HG03571 (cell line): ENCODE data around the gene TTF2.

Source experiments
- ATAC-seq: cut with Tn5 transposase; IDR thresholded peaks from one replicate; pipeline ENCODE4 v1.9.1; 2021; ENCODE audit not compliant: unreplicated experiment

The TTF2 gene

DNA sequence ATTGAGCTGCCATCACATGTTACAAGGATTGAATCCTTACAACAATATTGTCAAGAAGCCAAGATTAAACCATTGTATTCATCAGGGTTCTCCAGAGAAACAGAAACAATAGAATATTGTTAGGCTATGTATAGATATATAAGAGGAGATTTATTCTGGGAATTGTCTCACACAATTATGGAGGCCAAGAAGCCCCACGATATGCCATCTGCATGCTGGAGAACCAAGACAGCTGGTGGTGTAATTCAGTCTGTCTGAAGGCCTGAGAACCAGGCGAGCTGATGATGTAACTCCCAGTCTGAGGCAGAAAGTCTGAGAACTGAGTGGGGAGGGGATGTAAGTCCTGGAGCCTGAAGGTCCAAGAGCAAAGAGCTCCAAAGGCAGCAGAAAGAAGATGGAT lies 14.5 kb upstream of the TTF2 start:
- no peak for ATAC-seq

DNA sequence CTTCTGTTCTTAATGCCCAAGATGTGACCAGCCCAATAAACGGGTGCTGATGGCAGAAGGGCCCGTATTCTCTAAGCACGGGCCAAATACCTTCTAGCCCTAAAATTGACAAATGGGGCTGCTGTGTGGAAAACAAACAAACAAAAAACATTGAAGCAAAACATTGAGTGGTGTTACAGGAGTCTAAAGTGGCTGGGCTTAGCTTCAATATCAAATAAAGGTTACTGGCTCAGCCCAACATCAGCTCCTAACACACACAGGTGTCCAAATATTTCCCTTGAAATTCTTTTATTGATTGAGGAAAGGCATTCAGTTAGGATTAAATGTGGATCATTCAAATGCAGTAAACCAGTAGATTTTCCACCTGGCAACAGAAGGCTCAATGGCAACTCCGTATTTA lies 13.3 kb upstream of the TTF2 start:
- ATAC-seq, result no peak

DNA sequence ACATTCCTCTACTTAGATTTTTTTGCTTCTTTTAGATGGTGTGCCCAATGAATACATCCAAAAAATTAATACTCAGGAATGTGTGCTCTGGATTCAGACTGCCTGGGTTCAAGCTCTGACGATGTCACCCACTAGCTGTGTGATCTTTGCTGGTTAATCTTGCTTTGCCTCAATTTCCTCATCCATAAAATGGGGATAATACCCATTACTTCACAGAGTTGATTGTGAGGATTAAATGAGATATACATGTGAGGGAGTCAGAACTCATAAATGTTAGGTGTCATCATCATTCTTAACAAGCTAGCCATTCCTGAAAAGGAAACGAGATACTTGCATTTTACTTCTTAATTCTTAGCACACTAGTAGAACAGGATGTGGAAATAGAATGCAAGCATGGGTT lies 12.9 kb upstream of the TTF2 start:
- ATAC-seq, result no peak

DNA sequence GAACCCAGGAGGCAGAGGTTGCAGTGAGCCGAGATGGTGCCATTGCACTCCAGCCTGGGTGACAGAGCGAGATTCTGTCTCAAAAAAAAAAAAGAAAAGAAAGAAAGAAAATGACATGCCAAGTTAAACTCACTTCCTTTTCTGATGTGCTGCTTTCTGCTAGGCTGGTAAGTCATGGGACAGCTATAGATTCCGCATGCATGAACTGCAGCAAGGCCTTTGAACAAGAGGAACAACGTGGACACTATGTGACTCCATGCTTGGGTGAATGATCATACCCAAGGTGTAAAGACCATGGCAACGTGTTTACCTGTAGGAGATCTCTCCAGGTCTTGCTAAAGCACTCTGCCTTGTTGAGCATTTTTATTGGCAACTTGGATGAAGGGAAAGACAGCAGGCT lies 10.3 kb upstream of the TTF2 start:
- ATAC-seq, result no peak

DNA sequence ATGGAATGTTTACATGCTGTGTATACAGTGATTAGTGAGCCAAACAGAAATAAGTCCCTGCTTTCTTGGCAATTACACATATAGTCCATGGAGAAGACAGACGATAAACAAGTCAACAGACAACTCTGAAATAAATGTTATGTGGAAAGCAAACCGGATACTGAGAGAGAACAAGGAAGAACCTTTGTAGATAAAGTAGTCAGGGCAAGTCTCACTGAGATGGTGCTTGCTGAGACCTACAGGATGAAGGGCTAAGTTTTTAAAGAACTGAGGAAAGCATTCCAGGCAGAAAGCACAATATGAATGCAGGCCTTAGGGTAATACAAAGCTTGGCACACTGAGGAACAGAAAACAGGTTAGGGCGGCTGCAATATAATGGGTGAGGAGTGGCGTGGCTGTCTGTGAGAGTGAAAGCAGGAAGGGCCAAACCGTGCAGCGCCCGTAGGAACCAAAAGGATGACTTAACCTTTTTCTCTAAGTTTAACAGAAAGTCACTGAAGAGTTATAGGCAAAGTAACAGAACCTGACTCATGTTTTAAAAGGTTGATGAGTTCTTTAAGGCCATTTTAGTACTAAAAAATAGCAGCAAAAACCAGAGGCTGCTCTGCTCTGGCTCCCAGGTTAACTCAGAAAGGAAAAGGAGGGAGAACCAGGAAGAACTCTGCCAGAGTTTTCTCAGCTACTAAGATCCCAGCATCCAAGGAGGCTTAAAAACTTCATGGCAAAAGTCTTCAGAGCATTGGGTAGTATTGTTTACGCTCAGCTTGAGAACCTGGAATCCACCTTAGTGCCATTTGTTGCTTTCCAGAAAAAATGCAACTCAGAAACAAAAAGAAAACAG lies 8.7 kb upstream of the TTF2 start:
- peak; percentile 88 for ATAC-seq

DNA sequence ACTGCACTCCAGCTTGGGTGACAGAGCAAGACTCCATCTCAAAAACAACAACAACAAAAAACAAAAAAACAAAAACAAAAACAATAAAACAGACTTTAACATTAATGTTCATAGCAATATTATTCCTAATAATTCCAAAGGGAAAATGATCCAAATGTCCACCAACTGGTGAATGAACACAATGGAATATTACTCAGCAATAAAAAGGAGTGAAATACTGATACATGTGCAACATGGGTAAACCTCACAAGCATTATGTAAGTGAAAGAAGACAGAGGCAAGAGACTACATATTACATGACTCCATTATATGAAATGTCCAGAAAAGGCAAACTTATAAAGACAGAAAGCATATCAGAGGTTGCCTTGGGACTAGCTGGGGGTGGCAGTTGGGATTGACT lies 6.1 kb upstream of the TTF2 start:
- ATAC-seq, result no peak

DNA sequence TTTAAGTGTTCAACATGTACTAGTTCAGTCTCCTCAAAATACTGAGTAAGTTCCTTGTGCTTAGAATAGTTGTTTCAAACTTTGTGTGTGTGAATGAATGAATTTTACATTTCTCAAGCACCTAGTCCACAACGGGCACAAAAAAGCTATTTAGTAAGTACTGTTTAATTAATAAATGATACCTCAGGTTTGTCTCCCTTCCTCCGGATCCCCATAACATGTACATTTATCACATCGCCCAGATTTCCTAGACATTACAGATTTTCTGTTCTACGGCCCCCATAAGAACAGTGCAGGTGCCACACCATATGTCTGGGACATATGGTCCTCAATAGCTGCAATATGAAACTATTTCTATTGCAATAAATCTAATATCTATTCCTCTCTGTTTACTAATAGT lies 1.3 kb upstream of the TTF2 start:
- ATAC-seq, result no peak

DNA sequence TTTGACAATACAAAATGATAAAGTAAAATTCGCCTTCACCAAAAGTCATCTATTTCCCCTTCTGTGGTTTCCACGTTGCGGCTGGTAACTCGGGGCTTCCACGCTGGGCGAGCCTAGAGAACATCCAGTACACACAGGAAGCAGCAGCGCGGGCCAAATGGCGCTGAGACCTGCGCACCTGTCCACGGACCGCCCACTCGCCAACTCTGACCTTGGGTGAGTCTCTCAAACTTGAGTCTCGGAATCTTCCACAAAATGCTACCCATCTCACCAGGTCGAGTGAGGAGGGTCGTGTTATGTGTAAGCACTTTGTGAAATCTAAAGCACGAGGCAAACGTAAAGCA lies 820 bp upstream of the TTF2 start:
- peak; percentile 36 for ATAC-seq

DNA sequence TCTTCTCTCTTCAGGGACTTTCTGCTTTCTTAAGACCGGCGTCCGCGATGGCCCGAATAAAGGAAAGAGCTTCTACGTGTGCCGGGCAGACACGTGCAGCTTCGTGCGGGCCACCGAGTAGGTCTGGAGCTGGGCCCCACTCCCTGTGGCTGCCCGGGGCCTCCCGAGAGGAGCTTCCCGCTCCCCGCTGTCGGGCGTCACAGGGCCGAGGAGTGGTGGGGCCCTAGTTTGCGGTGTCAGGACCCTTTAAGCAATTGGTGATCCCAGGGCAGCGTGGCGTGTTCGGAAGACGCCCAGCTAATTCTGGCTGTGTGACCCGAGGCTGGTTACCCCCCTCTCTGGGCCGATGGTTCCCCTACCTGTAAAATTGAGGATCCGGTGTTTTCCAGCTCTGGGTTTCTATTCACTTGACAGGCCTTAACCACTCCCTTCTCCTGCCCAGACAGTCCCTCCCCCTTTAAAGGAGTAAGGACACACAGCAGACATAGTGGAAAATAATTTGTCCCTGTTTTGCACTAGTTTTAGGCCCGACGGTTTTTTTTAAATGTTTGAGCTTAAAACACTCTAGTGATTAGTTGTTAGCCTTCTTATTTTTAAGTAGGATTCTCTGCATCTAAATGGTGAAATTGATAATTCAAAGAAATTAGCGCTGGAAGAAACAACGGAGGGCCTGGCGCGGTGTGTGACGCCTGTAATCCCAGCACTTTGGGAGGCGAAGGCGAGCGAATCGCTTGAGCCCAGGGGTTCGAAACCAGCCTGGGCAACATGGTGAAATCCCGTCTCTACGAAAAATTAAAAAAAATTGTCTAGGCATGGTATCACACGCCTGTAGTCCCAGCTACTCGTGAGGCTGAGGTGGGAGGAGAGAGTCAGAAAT lies 553 bp downstream of the TTF2 start:
- peak; percentile 2 for ATAC-seq

DNA sequence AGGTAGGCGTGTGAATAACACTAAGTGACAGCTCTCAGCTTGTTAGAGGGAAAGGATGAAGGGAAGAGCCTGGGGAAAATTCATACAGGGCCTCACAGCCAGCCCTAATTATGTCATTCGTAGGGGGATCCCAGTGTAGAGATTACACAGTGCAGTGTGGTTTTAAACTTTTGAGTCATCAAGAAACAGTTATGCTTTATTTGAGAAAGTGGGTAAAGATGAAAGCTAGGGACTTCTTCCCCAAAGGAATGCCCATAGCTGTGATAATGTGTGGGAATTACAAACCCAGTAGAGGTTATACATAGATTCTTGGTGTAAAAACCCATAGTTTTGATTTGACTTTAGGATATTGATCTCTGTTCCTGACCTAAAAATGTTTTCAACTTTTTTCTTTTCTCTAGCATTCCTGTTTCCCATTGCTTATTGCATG lies 1.9 kb downstream of the TTF2 start:
- ATAC-seq, result no peak

DNA sequence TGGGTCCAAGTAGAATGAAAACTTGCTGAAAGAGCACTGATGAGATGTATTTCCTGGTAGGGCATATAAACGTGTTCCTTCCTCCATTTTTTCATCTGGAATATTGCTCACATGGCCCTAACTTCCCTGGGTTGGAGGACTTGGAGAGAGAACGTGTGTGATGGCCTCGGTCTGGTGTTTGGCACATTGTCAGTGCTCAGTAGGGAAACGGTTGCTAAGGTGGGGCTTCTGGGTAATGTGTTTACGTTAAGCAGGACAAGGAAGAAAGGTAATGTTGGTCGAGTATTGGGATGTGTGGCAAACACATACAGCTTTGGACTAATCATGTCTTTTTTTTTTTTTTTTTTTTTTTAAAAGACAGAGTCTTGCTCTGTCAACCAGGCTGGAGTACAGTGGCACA lies 6.2 kb downstream of the TTF2 start:
- no peak for ATAC-seq

DNA sequence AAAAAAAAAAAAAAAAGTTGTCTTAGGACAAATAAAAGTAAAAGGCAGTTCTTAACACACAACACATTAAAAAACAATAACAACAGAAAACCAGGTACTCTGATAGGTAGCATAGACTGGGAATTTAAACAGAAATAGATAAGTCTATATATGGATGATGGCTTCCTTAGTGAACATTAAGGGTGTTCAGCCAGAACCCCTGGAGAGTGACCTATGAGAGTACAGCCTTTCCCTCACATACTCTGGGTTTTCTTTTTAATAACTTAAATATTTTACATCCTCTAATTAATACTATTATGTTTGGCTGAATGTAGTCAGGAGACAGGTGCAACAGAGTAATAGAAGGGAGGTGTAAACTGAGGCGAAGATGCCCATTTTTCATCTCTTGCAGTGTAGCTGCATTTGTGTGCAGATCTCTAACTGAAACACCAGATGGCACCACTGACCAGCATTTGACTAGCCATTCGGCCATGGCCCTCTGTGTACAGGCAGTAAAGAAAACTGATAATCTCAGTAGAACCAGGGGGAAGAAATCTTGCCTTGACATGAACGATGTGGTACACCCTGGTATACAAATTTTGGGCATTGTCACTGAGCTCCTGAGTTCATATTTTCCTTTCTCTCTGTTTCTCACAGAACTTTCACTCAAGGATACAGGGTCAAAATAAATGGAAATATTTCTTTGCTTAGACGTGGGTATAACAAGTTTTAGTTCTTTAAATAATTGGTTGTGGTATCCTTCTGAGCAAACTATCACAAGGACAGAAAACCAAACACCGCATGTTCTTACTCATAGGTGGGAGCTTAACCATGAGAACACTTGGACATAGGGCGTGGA lies 7.6 kb downstream of the TTF2 start:
- peak; percentile 59 for ATAC-seq

DNA sequence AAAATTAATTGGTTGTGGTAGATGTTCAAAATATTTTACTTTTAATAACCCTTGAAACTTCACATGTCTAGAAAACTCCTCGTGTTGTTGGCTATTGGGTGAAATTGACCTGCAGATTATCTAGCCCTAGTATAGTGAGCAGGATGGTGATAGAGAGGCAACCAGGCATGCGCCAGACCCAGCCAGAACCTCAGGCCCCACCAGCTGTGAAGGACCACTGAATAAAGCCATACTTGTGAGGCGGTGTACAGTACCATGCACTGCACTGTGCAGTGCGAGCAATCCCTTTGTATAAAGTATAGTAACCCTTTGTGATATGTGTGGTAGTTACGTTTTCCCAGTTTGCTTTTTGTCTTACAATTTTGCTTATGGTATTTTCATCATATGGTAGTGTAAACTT lies 8.5 kb downstream of the TTF2 start:
- ATAC-seq, result no peak

DNA sequence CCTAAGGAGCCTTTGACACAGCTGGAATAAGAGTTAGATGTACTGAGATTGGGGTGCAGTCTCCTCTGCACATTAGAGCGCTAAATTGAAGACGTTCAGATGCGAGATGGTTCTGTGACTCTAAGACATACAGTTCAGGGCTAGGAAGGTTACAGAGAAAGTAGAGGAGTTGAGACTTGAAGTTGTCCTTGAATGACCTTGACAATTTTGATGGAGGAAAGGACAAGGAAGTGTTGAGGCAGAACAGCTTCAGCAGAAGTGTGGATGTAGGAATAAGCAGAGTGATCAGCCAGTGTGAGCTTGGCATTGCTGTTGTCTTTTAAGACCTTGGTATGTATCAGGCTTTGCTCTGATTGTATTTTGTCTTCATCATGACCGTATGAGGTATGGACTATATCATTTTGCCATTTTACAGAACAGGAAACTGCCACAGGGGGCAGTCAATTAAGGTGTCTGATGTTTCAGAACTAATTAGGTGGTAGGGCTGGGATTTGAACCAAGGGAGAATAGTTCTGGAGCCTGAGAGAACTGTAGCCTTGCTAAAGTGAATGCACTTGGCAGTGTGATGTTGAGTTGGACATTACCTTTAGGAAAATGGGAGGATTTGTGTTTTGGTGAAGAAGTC lies 9.2 kb downstream of the TTF2 start:
- ATAC-seq, result no peak

DNA sequence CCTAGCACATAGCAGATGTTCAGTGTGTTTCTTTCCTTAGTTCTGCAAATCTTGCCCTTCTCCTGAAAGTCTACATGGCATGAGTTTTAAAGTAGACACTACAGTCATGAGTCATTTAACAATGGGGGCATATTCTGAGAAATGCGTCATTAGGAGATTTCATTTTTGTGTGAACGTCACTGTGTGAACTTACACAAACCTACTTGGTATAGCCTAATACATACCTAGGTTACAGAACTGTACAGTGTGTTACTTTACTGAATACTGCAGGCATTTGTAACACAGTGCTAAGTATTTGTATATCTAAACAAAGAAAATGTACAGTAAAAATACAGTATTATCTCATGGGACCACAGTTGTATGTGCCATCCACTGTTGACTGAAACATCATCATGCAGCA lies 10.0 kb downstream of the TTF2 start:
- no peak for ATAC-seq

DNA sequence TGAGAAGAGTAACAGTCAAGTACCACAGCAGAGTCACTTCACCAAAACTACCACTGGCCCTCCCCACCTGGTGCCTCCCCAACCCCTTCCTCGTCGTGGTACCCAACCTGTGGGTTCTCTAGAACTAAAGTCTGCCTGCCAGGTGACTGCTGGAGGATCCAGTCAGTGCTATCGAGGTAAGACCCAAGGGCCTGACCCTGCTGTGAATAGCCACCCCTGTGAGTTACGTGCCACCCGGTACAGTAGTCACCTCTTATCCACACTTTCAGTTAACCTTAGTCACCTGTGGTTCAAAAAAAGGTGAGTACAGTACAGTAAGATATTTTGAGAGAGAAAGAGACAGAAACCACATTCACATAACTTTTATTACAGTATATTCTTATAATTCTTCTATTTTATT lies 16.5 kb downstream of the TTF2 start:
- ATAC-seq, result no peak

DNA sequence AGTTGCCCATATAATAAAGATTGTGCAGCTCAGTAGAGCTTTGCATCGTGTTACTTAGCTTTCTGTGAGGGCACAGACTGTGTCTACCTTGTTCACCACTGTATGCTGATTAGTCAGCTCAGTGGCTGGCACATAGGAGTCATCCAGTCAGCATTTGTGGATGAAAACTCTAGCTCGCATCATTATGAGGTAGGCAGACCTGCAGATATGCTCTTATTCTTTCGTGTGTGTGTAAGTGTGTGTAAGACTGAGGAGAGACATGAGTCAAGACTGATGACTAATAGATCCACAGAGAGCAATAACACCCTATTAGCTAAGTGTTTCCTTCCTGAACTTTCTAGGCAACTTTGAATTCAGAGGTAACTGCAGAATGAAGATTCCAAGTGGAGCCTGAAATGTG lies 17.1 kb downstream of the TTF2 start:
- ATAC-seq, result no peak

DNA sequence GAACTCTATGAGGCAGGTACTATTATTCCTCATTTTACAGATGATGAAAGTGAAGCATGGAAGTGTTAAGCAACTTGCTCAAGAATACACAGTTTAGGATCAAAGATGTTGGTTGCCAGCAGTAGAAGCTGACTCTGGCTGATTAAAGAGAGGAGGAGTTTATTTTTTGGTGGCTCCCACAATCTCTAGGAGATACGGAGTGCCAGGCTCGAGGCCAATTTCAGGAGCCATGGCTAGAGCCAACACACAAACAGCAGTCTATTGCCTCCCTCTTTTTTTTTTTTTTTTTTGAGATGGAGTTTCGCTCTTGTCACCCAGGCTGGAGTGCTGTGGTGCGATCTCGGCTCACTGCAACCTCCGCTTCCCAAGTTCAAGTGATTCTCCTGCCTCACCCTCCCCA lies 19.6 kb downstream of the TTF2 start:
- no peak for ATAC-seq

DNA sequence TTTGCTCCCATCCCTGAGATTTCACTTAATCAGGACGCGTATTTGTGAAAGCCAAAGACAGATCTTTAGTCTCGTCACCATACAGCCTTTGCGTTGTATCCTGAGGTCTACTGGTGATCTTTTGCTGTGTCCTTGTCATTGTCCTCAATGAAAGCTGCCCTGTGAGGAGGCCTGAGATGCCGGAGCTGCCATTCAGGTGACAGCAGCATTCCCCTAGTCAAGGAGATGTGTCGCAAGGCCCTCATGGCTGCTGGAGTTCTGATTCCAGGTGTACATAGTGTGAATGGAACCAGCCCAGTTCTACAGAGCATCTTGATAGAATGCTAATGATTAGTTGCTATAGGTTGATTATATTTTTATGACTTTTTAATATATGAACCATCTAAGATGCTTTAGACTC lies 24.1 kb downstream of the TTF2 start:
- ATAC-seq, result no peak

DNA sequence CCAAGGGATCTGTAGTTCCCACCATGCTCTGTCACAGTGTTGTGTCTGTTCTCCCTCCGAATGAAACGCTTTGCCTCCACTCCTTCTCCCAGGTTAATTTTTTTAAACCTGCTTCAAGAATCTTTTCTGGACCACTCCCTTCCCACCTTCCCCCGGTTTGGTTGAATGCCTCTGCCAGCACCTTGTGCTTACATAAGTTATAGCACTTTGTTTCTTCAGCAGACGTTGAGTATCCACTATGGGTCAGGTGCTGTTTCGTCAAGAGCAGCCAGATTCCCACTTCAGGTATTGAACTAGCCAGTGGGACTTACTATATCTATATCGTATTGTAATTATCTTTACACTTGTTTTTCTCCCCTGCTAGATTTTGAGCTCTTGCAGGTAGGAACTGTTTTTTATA lies 27.6 kb downstream of the TTF2 start:
- ATAC-seq, result no peak

DNA sequence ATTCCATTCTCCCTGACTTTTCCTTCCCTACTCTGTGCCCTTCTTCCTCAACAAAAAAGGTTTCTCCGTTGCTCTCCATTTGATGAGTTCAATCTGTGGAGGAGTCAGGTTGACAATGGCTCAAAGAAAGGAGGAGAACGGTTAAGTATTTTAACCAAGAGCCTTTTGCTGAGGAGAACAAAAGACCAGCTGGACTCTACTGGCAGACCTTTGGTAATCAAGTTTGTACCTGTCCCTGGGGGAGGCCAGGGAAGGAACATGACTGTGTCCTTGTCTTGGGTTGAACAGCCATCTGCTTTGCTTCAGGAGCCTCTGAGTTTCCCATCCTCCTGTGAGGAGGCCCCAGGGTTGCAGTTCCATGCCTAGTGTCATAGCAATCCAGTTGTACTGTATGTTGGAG lies 29.9 kb downstream of the TTF2 start:
- ATAC-seq, result no peak
